Measurements from ENCODE around the gene IQCM.

DNA sequence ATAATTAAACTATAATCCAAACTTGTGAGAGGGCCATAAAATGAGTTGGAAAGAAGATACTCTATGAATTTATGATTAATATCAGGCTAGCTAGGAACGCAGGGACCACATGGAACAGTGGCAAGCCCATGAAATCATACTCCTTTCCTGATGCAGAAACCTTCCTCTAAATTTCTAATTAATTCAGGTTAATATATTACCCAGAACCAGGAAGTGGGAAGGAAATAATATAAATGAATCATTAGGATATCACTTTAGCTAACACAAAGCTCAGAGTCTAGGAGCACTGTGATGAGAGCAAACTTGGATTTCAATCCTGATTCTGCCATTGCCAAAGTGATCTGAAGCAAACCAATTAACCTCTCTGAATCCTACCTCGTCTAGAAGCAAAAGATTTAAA is 68.0 kb downstream of the IQCM start:
- TF ChIP-seq, protein P1, sequence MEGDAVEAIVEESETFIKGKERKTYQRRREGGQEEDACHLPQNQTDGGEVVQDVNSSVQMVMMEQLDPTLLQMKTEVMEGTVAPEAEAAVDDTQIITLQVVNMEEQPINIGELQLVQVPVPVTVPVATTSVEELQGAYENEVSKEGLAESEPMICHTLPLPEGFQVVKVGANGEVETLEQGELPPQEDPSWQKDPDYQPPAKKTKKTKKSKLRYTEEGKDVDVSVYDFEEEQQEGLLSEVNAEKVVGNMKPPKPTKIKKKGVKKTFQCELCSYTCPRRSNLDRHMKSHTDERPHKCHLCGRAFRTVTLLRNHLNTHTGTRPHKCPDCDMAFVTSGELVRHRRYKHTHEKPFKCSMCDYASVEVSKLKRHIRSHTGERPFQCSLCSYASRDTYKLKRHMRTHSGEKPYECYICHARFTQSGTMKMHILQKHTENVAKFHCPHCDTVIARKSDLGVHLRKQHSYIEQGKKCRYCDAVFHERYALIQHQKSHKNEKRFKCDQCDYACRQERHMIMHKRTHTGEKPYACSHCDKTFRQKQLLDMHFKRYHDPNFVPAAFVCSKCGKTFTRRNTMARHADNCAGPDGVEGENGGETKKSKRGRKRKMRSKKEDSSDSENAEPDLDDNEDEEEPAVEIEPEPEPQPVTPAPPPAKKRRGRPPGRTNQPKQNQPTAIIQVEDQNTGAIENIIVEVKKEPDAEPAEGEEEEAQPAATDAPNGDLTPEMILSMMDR (IDR thresholded peaks at IDR 0.05): no peak
- no peak for TF ChIP-seq POLR2A (IDR thresholded peaks at IDR 0.05)

Data from lower leg skin (tissue), 3 donors.